Fibroblast of lung (primary cell): ENCODE measurements around the gene FJX1. TPM values are rescaled to one million over a fixed set of nuclear protein-coding genes. Genes with fewer than 3 reads are reported as not detected.

Source experiments
- DNase-seq, 2 donors: peaks; one replicate each; pipeline versions ENCODE4 v3.0.0 to v3.0.0-alpha.2; 2010; ENCODE audit warnings: low read depth in 2 of 2
- H2AFZ ChIP-seq: 2 replicates; pipeline ENCODE4 v1.5.1; 2012; ENCODE audit warnings: low read length, control low read depth, inconsistent platforms
- H3K27ac ChIP-seq: 2 replicates; pipeline ENCODE4 v1.5.1; 2011; ENCODE audit warnings: low read length, control low read depth; ENCODE audit not compliant: insufficient read depth
- H3K27me3 ChIP-seq: 2 replicates; pipeline ENCODE4 v1.5.1; 2011; ENCODE audit warnings: mild to moderate bottlenecking, low read length; ENCODE audit not compliant: control insufficient read depth, insufficient read depth
- H3K36me3 ChIP-seq: 2 replicates; pipeline ENCODE4 v1.5.1; 2011; ENCODE audit warnings: low read length; ENCODE audit not compliant: control insufficient read depth, insufficient read depth
- H3K4me1 ChIP-seq: 2 replicates; pipeline ENCODE4 v1.5.1; 2011; ENCODE audit warnings: low read length; ENCODE audit not compliant: control insufficient read depth, insufficient read depth; ENCODE audit errors: extremely low read depth
- H3K4me2 ChIP-seq: 2 replicates; pipeline ENCODE4 v1.5.1; 2011; ENCODE audit warnings: low read length, control low read depth; ENCODE audit not compliant: insufficient read depth; ENCODE audit errors: extremely low read depth
- H3K4me3 ChIP-seq, 4 experiments: fragments of 200-600 bp in 1 of 4; sonication (generic) in 1 of 4; replicated peaks in 1 of 4; 2 replicates each; pipeline ENCODE4 v1.5.1; 2011 to 2016; ENCODE audit warnings: low read length in 4 of 4, low read depth in 3 of 4, mild to moderate bottlenecking in 3 of 4, control low read depth in 2 of 4, inconsistent platforms in 1 of 4, mixed read lengths in 1 of 4; ENCODE audit not compliant: insufficient read depth in 1 of 4; ENCODE audit errors: control extremely low read depth in 1 of 4
- H3K79me2 ChIP-seq: 2 replicates; pipeline ENCODE4 v1.5.1; 2012; ENCODE audit warnings: mild to moderate bottlenecking, low read length, inconsistent platforms; ENCODE audit not compliant: control insufficient read depth, insufficient read depth
- H3K9ac ChIP-seq: 2 replicates; pipeline ENCODE4 v1.5.1; 2011; ENCODE audit warnings: mild to moderate bottlenecking, low read length, control low read depth; ENCODE audit not compliant: insufficient read depth
- H3K9me3 ChIP-seq: 2 replicates; pipeline ENCODE4 v1.5.1; 2012; ENCODE audit warnings: low read depth, low read length; ENCODE audit not compliant: control insufficient read depth, insufficient read depth
- H4K20me1 ChIP-seq: 2 replicates; pipeline ENCODE4 v1.5.1; 2011; ENCODE audit warnings: low read length; ENCODE audit not compliant: control insufficient read depth, insufficient read depth; ENCODE audit errors: extremely low read depth
- EZH2 ChIP-seq: IDR thresholded peaks from 2 replicates; pipeline ENCODE4 v1.5.1; 2012; ENCODE audit warnings: low read length, control low read depth, mild to moderate bottlenecking; ENCODE audit errors: missing control alignments
- polyA plus RNA-seq, 2 donors: library from polyadenylated mRNA; depleted of rRNA in 1 of 2; stranded (reverse) in 1 of 2; unstranded in 1 of 2; fragments of >200 nt; gene quantifications; 2 replicates each; pipeline ENCODE4 v1.2.1, GENCODE V29; 2011 to 2012; ENCODE audit warnings: missing spikeins in 1 of 2
- total RNA-seq: library from RNA; depleted of rRNA; stranded (reverse); fragments of >200 nt; gene quantifications from 2 replicates; pipeline ENCODE4 v1.2.1, GENCODE V29; 2014
- TF ChIP-seq, protein P1 (sequence below), 2 donors: IDR thresholded peaks in 1 of 2; conservative IDR thresholded peaks in 1 of 2; 1 replicate in 1 of 2; 2 replicates in 1 of 2; pipeline ENCODE4 v1.5.1; 2011 to 2012; ENCODE audit warnings: low read length in 2 of 2, control low read depth in 1 of 2, inconsistent platforms in 1 of 2, low read depth in 1 of 2, mild to moderate bottlenecking in 1 of 2

FJX1 gene
- total and polyA plus RNA-seq, 2 donors (not counting 1 experiment from before 2014, with no cell fraction given), result 4.2 to 10.4 TPM

DNA sequence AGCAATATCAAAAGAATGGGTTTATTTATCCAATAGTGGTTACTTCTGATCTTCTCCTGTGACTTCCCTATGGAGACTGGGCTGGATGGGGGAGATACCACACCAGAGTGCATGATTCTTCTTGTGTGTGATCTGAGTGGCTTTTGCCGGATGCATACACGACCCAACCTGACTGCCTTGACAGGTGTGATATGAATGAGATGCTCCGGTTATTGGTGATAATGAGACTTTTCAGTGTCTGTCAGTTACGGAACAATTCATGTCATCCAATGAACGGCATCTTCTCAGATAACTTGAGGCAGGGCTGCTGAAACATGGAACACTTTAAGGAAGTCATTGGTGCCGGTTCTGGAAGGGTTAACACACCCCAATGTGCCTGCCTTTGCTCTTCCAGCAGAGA lies 17.7 kb downstream of the FJX1 start:
- Histone ChIP-seq H3K4me3 (no peak overlapping the region), H3K4me2 (no peak overlapping the region), H3K27ac (no peak overlapping the region), H3K9ac (no peak overlapping the region), H3K4me1 (no peaks in the 10 kb centered on the region), H3K9me3 (no peaks in the 10 kb centered on the region), H4K20me1 (no peaks in the 10 kb centered on the region), H3K79me2 (no peaks in the 10 kb centered on the region), H3K27me3 (no peaks in the 10 kb centered on the region), H3K36me3 (no peaks in the 10 kb centered on the region), H2AFZ (no peak overlapping the region)
- TF ChIP-seq, protein P1, sequence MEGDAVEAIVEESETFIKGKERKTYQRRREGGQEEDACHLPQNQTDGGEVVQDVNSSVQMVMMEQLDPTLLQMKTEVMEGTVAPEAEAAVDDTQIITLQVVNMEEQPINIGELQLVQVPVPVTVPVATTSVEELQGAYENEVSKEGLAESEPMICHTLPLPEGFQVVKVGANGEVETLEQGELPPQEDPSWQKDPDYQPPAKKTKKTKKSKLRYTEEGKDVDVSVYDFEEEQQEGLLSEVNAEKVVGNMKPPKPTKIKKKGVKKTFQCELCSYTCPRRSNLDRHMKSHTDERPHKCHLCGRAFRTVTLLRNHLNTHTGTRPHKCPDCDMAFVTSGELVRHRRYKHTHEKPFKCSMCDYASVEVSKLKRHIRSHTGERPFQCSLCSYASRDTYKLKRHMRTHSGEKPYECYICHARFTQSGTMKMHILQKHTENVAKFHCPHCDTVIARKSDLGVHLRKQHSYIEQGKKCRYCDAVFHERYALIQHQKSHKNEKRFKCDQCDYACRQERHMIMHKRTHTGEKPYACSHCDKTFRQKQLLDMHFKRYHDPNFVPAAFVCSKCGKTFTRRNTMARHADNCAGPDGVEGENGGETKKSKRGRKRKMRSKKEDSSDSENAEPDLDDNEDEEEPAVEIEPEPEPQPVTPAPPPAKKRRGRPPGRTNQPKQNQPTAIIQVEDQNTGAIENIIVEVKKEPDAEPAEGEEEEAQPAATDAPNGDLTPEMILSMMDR (conservative IDR thresholded peaks at IDR 0.05 in 1 of 2, IDR thresholded peaks at IDR 0.05 in 1 of 2; ENCODE audit: low read depth in 1 of 2, low read length in 2 of 2), result no peak
- no peak for DNase-seq

DNA sequence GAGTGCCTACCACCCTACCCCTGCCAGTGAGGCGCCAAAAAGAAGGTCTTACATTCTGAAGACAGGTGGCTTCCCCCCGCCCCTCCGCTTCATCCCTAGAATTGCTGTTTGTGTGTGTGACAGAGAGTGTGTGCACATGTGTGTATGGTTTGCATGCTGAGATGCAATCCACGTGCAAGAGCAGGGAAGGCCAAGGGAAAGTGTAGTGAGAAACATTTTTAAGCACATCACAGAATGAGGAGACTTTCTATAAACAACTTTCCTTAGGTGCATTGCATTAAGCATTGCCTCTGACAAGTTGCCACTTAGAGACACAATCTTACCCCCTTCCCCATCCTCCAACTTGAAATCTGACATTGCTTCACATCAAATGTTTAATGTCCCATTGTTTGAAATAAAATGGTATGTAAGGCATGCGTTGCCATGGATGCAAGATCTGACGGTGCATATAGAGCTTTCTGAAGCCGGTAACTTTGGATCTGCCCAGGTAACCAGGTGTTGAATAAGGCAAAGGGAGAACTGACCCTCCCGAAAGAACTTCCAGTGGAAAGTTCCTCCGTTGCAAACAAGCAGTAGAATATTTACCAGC lies 21.4 kb downstream of the FJX1 start:
- Histone ChIP-seq H3K79me2 (no peaks in the 10 kb centered on the region), H3K4me2 (no peak overlapping the region), H3K27me3 (no peaks in the 10 kb centered on the region), H3K9ac (no peak overlapping the region), H3K27ac (no peak overlapping the region), H4K20me1 (no peaks in the 10 kb centered on the region), H2AFZ (no peak overlapping the region), H3K36me3 (no peaks in the 10 kb centered on the region), H3K9me3 (no peaks in the 10 kb centered on the region), H3K4me3 (no peak overlapping the region), H3K4me1 (no peaks in the 10 kb centered on the region)
- TF ChIP-seq, protein P1 (conservative IDR thresholded peaks at IDR 0.05 in 1 of 2, IDR thresholded peaks at IDR 0.05 in 1 of 2; ENCODE audit: low read depth in 1 of 2, low read length in 2 of 2), result no peak
- no peak for TF ChIP-seq EZH2
- DNase-seq, result no peak

DNA sequence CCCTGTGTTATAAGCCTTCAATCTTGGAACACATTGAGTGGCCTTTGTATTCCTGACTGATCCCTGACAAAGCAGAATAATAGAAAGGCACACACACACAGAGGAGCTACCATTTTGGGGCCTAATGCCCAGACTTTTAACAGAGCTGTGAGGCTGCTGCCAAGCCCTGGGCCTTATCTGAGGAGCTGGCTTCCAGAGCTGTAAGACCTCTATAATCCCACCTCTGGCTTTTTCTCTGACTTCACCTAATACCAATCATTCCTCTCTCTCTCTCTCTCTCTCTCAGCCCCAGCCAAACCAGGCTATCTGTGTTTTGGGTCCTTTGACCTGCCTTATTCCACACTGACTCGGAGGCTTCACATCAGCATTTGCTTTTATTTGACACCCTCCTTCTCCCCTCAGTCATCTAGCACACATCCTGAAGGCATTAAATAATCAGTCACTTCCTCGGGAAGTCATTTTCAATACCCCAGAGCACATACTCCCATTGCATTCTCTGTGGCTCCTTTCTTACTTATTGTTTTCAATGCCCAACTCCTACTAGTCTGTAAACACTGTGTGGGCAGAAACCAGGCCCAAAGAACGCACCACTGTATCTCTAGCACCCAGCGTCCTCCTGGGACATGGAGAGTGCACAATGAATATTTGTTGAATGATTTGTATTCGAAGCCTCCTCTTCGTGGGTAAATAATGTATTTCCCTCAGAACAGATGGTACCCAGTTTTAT lies 23.1 kb downstream of the FJX1 start:
- Histone ChIP-seq H3K9me3 (no peaks in the 10 kb centered on the region), H3K79me2 (no peaks in the 10 kb centered on the region), H3K27ac (no peak overlapping the region), H3K9ac (no peak overlapping the region), H3K27me3 (no peaks in the 10 kb centered on the region), H3K4me1 (no peaks in the 10 kb centered on the region), H2AFZ (no peak overlapping the region), H3K4me2 (no peak overlapping the region), H4K20me1 (no peaks in the 10 kb centered on the region), H3K36me3 (no peaks in the 10 kb centered on the region), H3K4me3 (no peak overlapping the region)
- no peak for TF ChIP-seq EZH2
- TF ChIP-seq, protein P1 (conservative IDR thresholded peaks at IDR 0.05 in 1 of 2, IDR thresholded peaks at IDR 0.05 in 1 of 2; ENCODE audit: low read depth in 1 of 2, low read length in 2 of 2), result no peak
- peak in 1 of 2 donors; percentile 53 for DNase-seq
